ENCODE results near the gene CENPC.

- TF ChIP-seq CTCF (conservative IDR thresholded peaks at IDR 0.05; ENCODE audit: low read depth, low read length): no peak
- no peak for TF ChIP-seq EZH2 (IDR thresholded peaks at IDR 0.05; ENCODE audit: borderline replicate concordance, low read depth, low read length, poor library complexity, severe bottlenecking)
Observed at GRCh38 chr4:67500373-67500772, 44.9 kb downstream of the CENPC start.

All from A673 (cell line).